Epithelial cell of proximal tubule (primary cell): ENCODE results near the gene DNASE2B. TPM values are rescaled to one million over a fixed set of nuclear protein-coding genes. Genes with fewer than 3 reads are reported as not detected.
A peak's percentile ranks its signal among the peaks of the same experiment; 100 is the strongest.

Experiments
- DNase-seq: peaks from one replicate; pipeline ENCODE4 v3.0.0-alpha.2; 2011; ENCODE audit warnings: low read depth
- H3K4me3 ChIP-seq: 2 replicates; pipeline ENCODE4 v1.5.1; 2011; ENCODE audit warnings: low read depth, mild to moderate bottlenecking, low read length
- total RNA-seq: library from RNA; depleted of rRNA; stranded (reverse); fragments of >200 nt; gene quantifications from 2 replicates; pipeline ENCODE4 v1.2.3, GENCODE V29; 2015
- TF ChIP-seq, protein P1 (sequence below): conservative IDR thresholded peaks from 2 replicates; pipeline ENCODE4 v1.5.1; 2012; ENCODE audit warnings: low read depth, mild to moderate bottlenecking, low read length

Gene DNASE2B
- total RNA-seq, 1 donor from 2014 or later, result not detected

DNA sequence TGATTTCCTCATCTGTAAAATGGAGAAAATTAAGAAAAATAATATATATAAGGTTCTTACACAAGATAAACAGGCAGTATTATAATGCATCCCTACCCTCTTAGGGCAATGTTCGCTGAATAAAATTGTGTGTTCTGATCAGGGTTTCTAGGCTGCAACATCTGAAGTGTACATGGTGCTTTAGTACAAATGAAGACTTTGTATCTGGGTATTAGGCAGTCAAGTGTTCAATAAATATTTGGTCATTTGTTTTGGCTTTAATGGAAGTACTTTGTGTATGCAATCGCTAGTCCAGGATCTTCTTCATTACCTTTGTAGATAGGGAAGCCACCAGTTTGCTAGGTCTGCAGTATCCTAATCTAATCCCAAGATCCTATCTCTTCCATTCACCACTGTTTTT, 28.1 kb downstream of the DNASE2B start:
- no peak overlapping the region for H3K4me3 ChIP-seq
- TF ChIP-seq, protein P1, sequence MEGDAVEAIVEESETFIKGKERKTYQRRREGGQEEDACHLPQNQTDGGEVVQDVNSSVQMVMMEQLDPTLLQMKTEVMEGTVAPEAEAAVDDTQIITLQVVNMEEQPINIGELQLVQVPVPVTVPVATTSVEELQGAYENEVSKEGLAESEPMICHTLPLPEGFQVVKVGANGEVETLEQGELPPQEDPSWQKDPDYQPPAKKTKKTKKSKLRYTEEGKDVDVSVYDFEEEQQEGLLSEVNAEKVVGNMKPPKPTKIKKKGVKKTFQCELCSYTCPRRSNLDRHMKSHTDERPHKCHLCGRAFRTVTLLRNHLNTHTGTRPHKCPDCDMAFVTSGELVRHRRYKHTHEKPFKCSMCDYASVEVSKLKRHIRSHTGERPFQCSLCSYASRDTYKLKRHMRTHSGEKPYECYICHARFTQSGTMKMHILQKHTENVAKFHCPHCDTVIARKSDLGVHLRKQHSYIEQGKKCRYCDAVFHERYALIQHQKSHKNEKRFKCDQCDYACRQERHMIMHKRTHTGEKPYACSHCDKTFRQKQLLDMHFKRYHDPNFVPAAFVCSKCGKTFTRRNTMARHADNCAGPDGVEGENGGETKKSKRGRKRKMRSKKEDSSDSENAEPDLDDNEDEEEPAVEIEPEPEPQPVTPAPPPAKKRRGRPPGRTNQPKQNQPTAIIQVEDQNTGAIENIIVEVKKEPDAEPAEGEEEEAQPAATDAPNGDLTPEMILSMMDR, result no peak
- DNase-seq, result no peak

DNA sequence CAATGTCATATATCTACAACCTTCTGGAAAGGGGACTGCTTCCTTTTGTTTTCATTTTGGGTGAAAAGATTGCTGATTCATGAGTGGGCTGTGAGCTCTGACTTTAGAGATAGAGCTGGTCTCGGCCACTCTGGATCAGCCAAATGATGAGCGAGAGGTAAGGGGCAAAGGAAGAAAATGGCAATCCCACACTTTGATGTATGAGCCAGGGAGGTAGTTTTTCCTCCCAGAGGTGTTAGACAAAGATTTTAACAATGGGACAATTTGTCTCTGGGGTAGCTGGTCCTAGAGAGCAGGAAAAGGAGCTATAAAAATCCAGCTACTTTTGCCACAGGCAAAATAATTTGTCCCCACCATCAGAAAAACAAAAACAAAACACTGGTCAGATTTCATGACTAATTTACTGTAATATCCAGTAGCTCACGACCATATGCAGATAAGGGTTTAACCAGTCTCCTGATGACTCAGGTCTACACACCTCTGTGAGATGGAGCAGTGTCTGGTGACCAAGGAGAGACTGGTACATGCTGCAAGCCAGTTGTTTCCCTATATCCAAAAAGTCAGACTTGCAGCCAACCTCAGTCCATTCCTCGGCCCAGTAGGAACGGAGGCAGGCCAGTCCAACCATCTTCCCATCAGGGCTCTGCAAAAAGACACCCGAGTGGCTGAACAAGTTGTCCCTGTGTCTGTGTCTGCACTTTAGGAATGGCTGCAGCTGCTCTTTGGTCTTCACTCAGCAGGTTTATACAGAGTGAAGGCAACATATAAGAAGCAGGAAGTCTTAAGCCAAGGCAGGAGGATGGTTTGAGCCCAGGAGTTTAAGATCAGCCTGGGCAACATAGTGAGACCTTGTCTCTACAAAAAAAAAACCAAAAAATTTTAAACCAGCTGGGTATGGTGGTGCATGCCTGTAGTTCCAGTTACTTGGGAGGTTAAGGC, 29.2 kb downstream of the DNASE2B start:
- no peak overlapping the region for H3K4me3 ChIP-seq
- TF ChIP-seq, protein P1, result no peak
- no peak for DNase-seq

DNA sequence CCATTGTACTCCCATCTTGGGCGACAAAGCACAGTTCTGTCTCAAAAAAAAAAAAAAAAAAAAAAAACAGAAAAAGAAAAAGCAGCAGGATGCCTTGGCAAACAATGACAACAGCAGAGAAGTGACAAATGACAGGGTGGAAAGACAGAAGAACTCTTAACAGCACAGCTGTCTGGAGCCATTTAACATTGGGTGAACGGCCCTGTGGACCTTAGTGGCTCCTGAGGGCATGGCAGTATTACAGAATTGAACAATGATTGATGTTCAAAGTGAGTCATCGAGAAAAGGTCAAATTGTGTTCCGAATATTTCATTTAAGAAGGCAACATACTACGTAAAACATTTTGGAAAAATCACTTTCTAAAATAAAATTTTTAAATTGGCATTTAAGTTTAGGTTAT, 30.0 kb downstream of the DNASE2B start:
- TF ChIP-seq, protein P1, result no peak
- DNase-seq, result no peak
- H3K4me3 ChIP-seq, result no peak overlapping the region

DNA sequence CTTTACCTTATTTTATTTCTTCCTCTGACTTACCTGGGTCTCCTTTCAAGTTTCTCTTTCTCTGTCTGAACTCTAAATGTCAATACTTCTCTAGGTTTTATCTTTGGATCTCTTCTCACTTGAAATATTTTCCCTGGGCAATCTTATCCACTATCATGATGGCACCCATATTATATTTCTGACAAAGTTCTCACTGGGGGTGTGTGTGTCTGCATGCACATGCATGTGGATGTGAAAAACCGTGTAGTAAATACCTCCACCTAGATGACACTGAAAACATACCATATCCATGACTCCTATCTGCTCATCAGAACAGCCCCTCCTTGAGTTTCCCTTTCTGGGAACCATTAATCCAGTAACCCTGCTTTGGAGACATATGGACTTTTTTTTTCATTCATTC, 30.9 kb downstream of the DNASE2B start:
- DNase-seq, result no peak
- H3K4me3 ChIP-seq, result no peak overlapping the region
- TF ChIP-seq, protein P1, result no peak

DNA sequence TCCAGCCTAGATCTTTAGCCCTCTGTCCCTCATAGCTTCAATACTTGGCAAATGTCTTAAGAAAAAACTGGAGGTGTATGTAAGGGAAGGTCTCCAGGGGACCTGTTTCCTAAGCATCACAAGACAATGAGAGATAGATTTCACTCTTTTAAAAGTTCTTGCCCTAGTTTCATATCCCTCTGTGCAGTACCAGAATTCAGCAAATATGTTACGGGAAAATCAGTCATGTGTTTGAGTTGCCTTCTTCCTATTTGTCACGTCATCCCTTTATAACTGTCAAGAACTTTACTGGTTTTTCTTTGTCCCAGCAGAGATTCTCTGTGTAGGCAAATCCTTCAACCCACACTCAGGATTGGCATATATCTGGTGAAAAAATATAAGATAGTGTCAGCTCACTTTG, 32.3 kb downstream of the DNASE2B start:
- TF ChIP-seq, protein P1, result no peak
- DNase-seq, result no peak

DNA sequence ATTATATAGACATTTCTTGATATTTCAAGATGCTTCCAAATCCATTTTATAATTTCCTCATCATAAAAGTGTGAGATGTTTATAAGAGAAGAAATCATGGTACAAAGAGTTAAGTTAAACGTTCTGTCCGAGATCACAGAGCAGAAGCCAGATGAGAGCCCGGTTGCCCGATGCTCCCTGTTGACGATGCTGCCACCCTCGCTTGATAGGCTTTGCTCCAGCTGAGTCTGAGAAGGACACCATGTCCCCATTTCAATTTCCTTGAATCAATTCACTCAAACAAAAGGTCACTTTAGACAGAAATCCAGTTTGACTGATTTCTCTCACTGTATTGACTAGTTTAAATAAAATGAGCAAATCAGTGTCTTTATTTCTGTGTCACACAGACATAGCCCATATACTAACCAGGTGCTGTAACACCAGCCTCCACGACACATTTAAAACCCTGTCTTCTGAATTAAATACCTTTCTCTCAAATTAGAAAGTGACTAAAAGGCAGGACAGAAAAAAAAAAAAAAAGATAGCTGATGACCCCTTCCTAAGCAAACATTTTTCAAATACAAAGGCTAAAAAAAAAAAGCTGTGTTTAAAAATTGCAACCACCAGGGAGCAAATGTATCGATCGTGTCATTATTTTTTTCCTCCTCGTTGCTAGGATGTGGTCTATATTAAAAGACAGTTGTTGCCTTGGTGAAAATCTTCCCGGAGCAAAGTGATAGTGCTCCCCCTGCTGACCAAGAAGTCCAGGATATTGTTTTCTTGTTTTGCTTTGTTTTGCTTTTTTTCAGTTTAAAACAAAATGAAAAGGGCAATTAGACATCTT, 35.2 kb downstream of the DNASE2B start:
- DNase-seq, result peak; percentile 44
- TF ChIP-seq, protein P1, result peak; percentile 81
- H3K4me3 ChIP-seq, result peak overlapping the region; percentile 25

More for the DNA sequence above, 32.3 kb downstream of the DNASE2B start:
- H3K4me3 ChIP-seq, result no peak overlapping the region
